HepG2 (cell line): ENCODE data around the gene FRMPD2. TPM values are rescaled to one million over a fixed set of nuclear protein-coding genes. Genes with fewer than 3 reads are reported as not detected.

Experiments used
- AGO1 ChIP-seq: fragments of 200-400 bp; formaldehyde crosslinking; IDR thresholded peaks from 2 replicates; pipeline ENCODE4 v1.6.1; 2017; ENCODE audit warnings: mild to moderate bottlenecking, low read depth, low read length, moderate library complexity; ENCODE audit not compliant: poor library complexity, severe bottlenecking
- BRD4 ChIP-seq: sonication (generic); formaldehyde crosslinking; IDR thresholded peaks from 2 replicates; pipeline ENCODE4 v1.4.0; 2020; ENCODE audit warnings: missing genetic modification reagents
- CCAR2 ChIP-seq: fragments of 200-400 bp; formaldehyde crosslinking; optimal IDR thresholded peaks from 2 replicates; pipeline ENCODE3; 2018; ENCODE audit warnings: low read depth, mild to moderate bottlenecking, low read length, moderate library complexity
- CREM ChIP-seq, 2 experiments: sonication (generic) in 1 of 2; formaldehyde crosslinking in 1 of 2; IDR thresholded peaks; 2 replicates each; pipeline versions ENCODE4 v1.4.0 to v1.6.1; 2016 to 2020; ENCODE audit warnings: antibody characterized with exemption in 1 of 2, mild to moderate bottlenecking in 1 of 2, missing genetic modification reagents in 1 of 2
- ELF1 ChIP-seq: sonication (generic); formaldehyde crosslinking; IDR thresholded peaks from 2 replicates; pipeline ENCODE4 v1.4.0; 2020; ENCODE audit warnings: missing genetic modification reagents
- NR2F6 ChIP-seq, 2 experiments: IDR thresholded peaks; 2 replicates each; pipeline ENCODE4 v1.6.1; 2016; ENCODE audit warnings: antibody characterized with exemption in 1 of 2, mild to moderate bottlenecking in 1 of 2
- PAF1 ChIP-seq: IDR thresholded peaks from 2 replicates; pipeline ENCODE4 v1.6.1; 2016; ENCODE audit warnings: missing genetic modification reagents, missing compliant biosample characterization
- RFXANK ChIP-seq: IDR thresholded peaks from 2 replicates; pipeline ENCODE4 v1.6.1; 2016
- ZBTB1 ChIP-seq: sonication (generic); formaldehyde crosslinking; IDR thresholded peaks from 2 replicates; pipeline ENCODE4 v1.4.0; 2020; ENCODE audit warnings: missing genetic modification reagents, borderline replicate concordance
- ZKSCAN8 ChIP-seq: IDR thresholded peaks from 2 replicates; pipeline ENCODE4 v1.6.1; 2016; ENCODE audit warnings: borderline replicate concordance, missing genetic modification reagents, missing compliant biosample characterization
- ZNF292 ChIP-seq: sonication (generic); formaldehyde crosslinking; IDR thresholded peaks from 2 replicates; pipeline ENCODE4 v1.8.1; 2022; ENCODE audit warnings: mild to moderate bottlenecking, low read depth, missing genetic modification reagents, borderline replicate concordance
- polyA plus RNA-seq, 8 experiments: library from polyadenylated mRNA; depleted of rRNA in 3 of 8; stranded (reverse) in 7 of 8; unstranded in 1 of 8; fragments of >200 nt; fragmentation: Illumina TruSeq in 4 of 8; extraction: Trizol in 4 of 8; gene quantifications; 2 replicates each; pipeline versions ENCODE4 v1.2.1 to v1.2.3, GENCODE V29; 2011 to 2016; ENCODE audit warnings: low read depth in 4 of 8, missing spikeins in 1 of 8, mixed read lengths in 1 of 8; ENCODE audit not compliant: insufficient read depth in 1 of 8
- total RNA-seq, 5 experiments: library from RNA; depleted of rRNA; stranded (reverse); fragments of >200 nt; fragmentation: Illumina TruSeq; extraction: Trizol; gene quantifications; 2 replicates each; pipeline ENCODE4 v1.2.3, GENCODE V29; 2016; ENCODE audit warnings: low read depth in 1 of 5
- TF ChIP-seq, protein P1 (sequence below): IDR thresholded peaks from 2 replicates; pipeline ENCODE4 v1.6.1; 2016; ENCODE audit warnings: missing compliant biosample characterization, missing genetic modification reagents, borderline replicate concordance
- TF ChIP-seq, protein P2 (sequence below): sonication (generic); formaldehyde crosslinking; IDR thresholded peaks from 2 replicates; pipeline ENCODE4 v1.4.0; 2020; ENCODE audit warnings: mild to moderate bottlenecking, missing genetic modification reagents
- TF ChIP-seq, protein P3 (sequence below): sonication (generic); formaldehyde crosslinking; IDR thresholded peaks from 2 replicates; pipeline ENCODE4 v1.8.0; 2022; ENCODE audit warnings: mild to moderate bottlenecking, missing genetic modification reagents, moderate library complexity
- TF ChIP-seq, protein P4 (sequence below): sonication (generic); formaldehyde crosslinking; IDR thresholded peaks from 2 replicates; pipeline ENCODE4 v1.5.1; 2020; ENCODE audit warnings: missing genetic modification reagents, mild to moderate bottlenecking, borderline replicate concordance

FRMPD2 gene
- total and polyA plus RNA-seq, 2 of the 13 experiments (the other 11 are each of a cell fraction or from before 2014, with no cell fraction given) = 0.45 to 1.3 TPM

DNA sequence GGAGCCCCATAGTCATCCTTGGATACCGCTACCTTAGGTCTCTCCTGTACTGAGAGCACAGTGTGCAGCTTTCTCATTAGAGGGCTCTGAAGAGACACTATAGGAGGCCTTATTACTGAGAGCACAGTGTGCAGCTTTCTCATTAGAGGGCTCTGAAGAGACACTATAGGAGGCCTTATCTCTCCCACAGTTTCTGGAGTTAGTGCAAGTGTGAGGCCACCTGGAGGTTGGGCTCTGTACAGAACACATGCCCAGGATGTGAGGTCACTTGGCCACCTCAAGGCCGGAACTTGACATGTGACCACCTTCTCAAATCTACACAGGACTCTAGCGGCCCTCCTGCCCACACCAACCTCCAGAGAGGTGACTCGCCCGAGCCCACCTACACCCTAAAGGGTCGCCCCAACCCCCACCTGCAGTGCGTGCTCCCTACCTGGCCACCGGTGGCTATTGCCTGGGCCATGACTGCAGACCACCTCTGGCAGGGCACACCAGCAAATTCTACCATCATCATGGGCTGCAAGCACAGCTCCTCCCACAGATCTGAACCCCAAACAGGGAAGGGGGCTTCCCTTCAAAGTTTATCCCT lies 24.6 kb downstream of the FRMPD2 start (continued):
- no peak for TF ChIP-seq RFXANK (CRISPR knock-in tag)
- no peak for TF ChIP-seq CREM (IDR thresholded peaks at IDR 0.05)
- TF ChIP-seq CREM (CRISPR knock-in tag; IDR thresholded peaks at IDR 0.05) = no peak
- no peak for TF ChIP-seq BRD4 (CRISPR knock-in tag)
- TF ChIP-seq PAF1 (CRISPR knock-in tag) = no peak
- TF ChIP-seq ZKSCAN8 (CRISPR knock-in tag) = no peak
- TF ChIP-seq AGO1 = no peak
- no peak for TF ChIP-seq ELF1
- TF ChIP-seq, protein P1, sequence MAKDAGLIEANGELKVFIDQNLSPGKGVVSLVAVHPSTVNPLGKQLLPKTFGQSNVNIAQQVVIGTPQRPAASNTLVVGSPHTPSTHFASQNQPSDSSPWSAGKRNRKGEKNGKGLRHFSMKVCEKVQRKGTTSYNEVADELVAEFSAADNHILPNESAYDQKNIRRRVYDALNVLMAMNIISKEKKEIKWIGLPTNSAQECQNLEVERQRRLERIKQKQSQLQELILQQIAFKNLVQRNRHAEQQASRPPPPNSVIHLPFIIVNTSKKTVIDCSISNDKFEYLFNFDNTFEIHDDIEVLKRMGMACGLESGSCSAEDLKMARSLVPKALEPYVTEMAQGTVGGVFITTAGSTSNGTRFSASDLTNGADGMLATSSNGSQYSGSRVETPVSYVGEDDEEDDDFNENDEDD (CRISPR knock-in tag) = no peak
- TF ChIP-seq NR2F6 (IDR thresholded peaks at IDR 0.05) = no peak
- no peak for TF ChIP-seq NR2F6 (CRISPR knock-in tag; IDR thresholded peaks at IDR 0.05)
- TF ChIP-seq, protein P2, sequence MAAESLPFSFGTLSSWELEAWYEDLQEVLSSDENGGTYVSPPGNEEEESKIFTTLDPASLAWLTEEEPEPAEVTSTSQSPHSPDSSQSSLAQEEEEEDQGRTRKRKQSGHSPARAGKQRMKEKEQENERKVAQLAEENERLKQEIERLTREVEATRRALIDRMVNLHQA (CRISPR knock-in tag) = no peak
- TF ChIP-seq, protein P3, sequence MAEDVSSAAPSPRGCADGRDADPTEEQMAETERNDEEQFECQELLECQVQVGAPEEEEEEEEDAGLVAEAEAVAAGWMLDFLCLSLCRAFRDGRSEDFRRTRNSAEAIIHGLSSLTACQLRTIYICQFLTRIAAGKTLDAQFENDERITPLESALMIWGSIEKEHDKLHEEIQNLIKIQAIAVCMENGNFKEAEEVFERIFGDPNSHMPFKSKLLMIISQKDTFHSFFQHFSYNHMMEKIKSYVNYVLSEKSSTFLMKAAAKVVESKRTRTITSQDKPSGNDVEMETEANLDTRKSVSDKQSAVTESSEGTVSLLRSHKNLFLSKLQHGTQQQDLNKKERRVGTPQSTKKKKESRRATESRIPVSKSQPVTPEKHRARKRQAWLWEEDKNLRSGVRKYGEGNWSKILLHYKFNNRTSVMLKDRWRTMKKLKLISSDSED (CRISPR knock-in tag) = no peak
- no peak for TF ChIP-seq ZBTB1 (CRISPR knock-in tag)
- TF ChIP-seq ZNF292 (CRISPR knock-in tag) = no peak
- TF ChIP-seq, protein P4, sequence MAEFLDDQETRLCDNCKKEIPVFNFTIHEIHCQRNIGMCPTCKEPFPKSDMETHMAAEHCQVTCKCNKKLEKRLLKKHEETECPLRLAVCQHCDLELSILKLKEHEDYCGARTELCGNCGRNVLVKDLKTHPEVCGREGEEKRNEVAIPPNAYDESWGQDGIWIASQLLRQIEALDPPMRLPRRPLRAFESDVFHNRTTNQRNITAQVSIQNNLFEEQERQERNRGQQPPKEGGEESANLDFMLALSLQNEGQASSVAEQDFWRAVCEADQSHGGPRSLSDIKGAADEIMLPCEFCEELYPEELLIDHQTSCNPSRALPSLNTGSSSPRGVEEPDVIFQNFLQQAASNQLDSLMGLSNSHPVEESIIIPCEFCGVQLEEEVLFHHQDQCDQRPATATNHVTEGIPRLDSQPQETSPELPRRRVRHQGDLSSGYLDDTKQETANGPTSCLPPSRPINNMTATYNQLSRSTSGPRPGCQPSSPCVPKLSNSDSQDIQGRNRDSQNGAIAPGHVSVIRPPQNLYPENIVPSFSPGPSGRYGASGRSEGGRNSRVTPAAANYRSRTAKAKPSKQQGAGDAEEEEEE (CRISPR knock-in tag) = no peak
- no peak for TF ChIP-seq CCAR2
- TF ChIP-seq, all 625 proteins: peak for 0
